ENCODE data around the gene CCL8.
"Not testable (repeated sequence)": the region's sequence is repeated elsewhere in the genome, so short reads cannot be mapped to it uniquely, and the experiment has no call there.

CCL8 gene

DNA sequence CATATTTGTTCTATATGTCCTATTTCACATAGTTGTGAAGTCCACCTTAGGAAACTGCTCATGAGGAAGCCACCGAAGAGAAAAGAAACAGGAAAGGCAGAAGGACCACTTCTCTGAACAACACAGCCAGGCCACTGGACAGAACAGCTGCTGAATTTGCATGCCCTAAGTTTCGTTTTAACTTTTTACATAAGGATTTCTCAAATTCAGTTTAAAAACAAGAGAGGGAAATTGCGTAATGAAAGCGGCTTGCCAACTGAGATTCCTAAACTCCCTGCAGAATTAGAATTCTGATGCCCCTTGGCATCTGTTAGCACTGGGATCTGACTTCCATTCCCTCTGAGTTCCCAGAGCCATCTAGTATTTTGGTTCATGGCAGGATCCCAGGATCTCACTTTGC is 5.0 kb upstream of the CCL8 start:
- no peak for DNase-seq (ENCODE audit: low spot score)

DNA sequence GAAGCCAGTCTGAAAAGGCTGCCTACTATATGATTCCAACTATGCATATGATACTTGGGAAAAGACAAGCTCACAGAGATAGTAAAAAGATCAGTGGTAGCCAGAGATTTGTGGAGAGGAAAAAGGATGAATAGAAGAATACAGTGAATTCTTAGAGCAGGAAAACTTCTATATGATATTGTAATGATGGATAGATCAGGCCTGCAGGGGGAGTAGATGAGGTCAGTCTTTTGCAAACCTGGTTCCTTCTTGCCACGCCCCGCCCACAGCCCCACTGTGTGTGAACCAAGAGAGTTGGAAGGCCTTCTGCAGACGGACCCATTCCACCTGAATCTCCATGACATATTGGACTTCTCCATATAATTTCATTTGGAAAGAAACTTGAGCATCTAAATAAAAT is 761 bp upstream of the CCL8 start:
- DNase-seq (ENCODE audit: low spot score), result peak; percentile 5

DNA sequence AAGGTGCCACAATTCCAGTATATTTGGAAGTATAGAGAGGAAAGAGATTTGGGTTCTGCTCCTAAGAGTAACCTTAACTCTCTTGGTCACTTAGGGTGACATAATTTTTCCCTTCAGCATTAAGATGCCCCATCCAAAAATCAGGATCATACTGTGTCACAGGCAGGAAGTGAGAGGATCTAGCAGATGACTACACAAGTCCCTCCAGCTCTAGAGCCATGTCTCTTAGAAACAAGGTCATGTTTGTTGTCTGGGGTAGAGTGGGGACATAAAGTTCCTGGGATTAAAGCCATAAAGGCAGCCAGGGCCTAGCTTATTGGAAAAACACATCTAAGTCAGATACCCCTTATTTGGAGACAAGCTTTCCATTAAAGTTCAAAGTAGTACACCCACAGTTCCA is 2.7 kb downstream of the CCL8 start:
- no peak for DNase-seq (ENCODE audit: low spot score)

DNA sequence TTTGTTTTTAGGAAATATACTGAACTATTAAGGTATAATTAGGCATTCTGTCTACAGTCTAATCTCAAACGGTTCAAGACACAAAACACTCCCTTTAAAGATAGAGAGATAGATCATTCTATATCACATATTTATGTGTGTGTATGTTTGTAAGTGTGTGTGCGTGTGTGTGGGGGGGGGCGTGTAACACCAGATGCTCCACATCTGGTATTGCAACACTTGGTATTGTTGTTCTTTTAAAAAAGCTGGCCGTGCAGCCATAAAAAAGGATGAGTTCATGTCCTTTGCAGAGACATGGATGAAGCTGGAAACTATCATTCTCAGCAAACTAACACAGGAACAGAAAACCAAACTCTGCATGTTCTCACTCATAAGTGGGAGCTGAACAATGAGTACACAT is 8.3 kb downstream of the CCL8 start:
- DNase-seq (ENCODE audit: low spot score), result not testable (repeated sequence)

DNA sequence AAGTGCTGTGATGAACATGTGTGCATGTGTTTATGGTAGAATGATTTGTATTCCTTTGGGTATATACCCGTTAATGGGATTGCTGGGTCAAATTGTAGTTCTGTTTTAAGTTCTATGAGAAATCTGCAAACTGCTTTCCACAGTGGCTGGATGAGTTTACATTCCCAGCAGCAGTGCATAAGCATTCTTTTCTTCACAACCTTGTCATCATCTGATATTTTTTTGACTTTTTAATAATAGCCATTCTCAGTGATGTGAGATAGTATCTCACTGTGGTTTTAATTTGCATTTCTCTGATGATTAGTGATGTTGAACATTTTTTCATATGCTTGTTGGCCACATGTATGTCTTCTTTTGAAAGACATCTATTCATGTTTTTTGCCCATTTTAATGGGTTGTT is 18.5 kb downstream of the CCL8 start:
- DNase-seq (ENCODE audit: low spot score), result no peak

DNA sequence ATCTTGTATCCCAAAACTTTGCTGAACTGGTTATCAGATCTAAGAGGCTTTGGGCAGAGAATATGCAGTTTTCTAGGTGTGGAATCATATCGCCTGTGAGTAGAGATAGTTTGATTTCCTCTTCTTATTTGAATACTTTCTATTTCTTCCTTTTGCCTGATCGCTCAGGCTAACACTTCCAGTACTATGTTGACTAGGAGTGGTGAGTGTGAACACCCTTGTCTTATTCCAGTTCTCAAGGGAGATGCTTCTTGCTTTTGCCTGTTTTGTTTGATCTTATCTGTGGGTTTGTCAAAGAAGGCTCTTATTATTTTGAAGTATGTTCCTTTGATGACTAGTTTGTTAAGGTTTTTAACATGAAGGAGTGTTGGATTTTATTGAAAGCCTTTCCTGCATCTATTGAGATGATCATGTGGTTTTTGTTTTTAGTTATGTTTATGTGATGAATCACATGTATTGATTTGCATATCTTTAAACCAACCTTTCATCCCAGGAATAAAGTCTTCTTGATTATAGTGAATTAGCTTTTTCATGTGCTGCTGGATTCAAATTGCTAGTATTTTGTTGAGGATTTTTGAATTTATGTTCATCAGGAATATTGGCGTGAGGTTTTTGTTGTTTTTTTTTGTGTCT is 20.0 kb downstream of the CCL8 start:
- DNase-seq (ENCODE audit: low spot score), result no peak

DNA sequence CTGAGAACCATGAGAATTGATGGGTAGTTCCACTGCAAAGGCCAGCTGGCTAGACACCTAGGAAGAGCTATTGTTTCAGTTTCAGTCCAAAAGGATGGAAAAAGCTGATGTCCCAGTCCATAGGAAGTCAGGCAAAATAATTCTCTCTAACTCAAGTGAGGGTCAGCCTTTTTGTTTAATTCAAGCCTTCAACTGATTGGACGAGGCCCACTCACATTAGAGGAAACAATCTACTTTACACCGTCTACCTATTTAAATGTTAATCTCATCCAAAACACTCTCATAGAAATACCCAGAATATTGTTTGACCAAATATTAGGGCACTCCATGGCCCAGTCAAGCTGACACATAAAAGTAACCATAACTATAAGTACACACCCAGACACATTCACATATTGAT is 22.7 kb downstream of the CCL8 start:
- no peak for DNase-seq (ENCODE audit: low spot score)

DNA sequence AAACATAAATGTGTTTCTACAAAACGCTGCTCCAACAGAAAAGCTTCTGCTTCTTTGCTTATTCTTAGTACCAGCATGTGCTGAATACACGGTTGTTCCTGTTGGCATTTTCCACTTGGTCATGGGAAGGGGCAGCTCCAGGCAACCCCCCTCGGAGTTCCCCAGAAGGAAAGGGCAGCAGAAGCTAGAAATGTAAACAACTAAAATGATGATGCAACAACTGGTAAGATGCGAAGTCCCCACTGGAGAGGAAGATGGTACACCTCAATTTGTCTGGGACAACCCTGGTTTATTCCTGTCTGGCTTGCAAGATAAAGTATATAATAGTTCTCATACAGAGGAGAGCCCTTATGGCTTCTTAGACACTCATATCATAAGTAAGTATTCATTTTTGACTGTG is 27.8 kb downstream of the CCL8 start:
- DNase-seq (ENCODE audit: low spot score), result no peak

DNA sequence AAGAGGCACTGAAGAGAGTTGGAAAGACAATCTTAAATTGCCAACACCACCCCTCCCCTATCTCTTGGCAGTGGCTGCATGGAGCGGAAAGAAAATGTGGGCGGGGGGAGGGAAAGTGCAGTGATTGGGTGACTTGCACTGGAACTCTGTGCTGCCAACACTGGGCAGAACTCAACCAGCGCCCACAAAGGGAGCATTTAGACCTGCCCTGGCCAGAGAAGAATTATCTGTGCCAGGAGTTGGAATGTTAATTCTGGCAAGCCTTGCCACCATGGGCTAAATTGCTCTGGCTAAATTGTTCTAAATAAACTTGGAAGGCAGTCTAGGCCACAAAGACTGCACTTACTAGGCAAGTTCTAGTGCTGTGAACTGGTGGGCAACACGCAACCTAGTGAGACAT is 30.5 kb downstream of the CCL8 start:
- no peak for DNase-seq (ENCODE audit: low spot score)

DNA sequence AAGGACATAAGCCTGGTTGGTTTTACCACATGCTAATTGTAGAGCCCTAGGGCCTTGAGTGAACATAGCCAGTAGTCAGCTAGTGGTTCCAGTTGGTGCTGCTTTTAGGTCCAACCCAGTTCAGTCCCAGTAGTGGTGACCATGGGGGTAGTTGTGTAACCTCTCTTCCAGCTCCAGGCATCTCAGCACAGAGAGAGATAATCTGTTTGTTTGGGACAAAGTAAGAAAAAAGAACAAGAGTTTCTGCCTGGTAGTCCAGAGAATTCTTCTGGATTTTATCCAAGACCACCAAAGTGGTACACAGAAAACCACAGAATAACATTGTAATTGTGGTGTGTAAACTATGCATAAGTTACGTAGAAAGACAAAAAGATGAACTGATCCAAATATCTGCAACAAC is 31.9 kb downstream of the CCL8 start:
- DNase-seq (ENCODE audit: low spot score), result no peak

DNA sequence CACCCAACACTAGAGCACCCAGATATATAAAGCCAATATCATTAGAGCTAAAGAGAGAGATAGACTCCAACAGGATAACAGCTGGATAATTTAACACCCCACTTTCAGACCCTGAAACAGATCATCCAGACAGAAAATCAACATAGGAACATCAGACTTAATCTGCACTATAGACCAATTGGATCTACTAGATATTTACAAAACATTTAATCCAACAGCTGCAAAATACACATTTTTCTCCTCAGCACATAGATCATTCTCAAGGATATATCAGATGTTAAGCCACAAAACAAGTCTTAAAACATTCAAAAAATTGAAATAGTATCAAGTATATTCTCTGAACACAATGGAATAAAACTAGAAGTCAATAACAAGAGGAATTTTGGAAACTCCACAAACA is 33.0 kb downstream of the CCL8 start:
- no peak for DNase-seq (ENCODE audit: low spot score)

DNA sequence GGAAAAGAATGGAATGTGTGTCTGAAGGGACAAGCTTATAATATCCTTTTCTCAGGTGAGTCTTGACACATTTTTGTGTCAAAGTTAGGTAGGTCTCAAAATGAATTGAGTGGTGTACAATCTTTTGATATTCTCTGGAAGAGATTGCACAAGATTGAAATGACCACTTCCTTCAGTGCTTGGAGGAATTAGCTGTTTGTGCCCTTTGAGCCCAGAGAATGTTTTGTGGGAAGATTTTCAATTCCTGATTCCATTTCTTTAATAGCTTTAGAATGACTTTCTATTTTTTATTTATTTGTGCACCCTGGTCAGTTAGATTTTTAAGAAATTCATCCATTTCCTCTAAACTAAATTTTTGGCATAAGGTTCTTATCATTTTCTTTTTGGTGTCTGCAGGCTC is 35.4 kb downstream of the CCL8 start:
- no peak for DNase-seq (ENCODE audit: low spot score)

DNA sequence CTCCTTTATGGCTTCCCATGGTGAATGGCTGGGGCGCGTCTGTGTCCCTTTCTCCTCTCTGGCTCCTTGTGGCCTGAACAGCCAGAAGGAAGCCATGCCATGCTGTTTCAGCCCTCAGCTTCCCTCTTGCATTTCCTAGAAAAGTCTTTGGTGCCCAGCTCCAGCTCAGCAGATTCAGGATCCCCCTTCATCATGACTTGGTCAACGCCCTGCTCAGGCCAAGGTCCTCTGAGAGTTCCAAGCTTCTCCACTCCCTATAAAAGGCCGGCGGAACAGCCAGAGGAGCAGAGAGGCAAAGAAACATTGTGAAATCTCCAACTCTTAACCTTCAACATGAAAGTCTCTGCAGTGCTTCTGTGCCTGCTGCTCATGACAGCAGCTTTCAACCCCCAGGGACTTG is 37.0 kb downstream of the CCL8 start, which contains the start of gene CCL13:
Gene CCL13 (plus strand): TSS at position 287 of the 400 bp plus-strand sequence. CDS start 47 bp downstream, at position 334.
- DNase-seq (ENCODE audit: low spot score), result no peak

DNA sequence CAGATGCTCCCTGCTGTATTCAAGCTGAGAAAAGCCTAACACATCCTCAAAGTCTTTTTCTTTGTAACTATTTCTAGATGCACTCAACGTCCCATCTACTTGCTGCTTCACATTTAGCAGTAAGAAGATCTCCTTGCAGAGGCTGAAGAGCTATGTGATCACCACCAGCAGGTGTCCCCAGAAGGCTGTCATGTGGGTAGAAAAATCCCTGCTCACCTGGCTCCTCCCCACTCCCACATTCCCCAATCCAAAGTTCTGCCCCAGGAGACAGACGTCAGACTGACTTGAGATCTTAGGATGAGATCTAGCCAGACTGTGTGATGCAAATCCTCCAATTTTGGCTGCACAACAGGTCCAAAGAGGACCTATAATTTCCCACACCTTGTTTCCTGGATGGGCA is 38.2 kb downstream of the CCL8 start:
- no peak for DNase-seq (ENCODE audit: low spot score)

DNA sequence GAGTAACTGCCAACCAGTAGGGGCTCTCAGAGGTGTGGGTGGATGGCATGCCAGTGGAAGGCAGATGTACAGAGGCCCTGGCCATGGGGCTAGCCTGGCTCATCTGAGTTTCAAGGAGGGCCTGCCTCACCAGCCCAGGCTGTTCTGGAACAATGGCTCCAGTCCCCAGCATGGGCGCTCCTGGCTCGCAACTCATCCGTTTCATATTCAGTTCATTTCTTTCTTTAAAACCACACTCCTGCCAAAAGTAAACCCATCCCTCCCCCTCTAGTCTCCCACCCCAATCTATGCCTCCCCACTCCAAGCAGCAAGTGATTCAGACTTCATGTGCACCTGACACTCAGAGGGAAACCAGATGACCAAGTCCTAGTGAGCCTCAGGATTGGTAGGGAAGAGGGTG is 39.4 kb downstream of the CCL8 start:
- DNase-seq (ENCODE audit: low spot score), result no peak

DNA sequence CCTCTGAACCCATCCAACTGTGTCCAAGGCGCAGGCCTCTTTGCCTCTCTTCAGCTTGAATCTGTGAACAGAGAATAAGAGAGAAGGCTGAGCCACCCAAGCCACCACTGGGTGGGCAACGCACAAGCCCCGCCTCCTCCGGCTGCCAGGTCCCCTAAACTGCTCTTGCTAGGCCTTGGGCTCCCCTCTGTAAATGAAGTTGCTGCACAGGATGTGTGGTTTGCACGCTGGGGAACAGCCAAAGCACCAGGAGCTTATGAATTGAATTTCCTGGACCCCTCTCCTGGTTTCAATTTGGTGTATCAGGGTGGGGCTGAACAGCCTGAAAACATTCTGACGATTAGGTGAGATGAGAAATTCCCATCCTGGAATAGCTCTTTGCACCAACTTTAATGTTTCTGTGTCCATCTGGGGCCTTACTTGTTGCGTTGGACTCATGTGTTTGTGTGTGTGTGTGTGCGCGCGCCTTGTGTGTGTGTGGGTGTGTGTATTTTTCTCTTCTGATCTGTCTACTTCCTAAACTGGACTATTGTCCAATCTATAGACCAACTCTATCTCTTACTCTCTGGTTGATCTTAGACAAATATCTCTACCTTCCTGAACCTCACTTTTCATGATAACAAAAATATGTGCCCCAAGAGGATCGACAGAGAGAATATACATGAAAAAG is 41.5 kb downstream of the CCL8 start:
- DNase-seq (ENCODE audit: low spot score), result no peak

DNA sequence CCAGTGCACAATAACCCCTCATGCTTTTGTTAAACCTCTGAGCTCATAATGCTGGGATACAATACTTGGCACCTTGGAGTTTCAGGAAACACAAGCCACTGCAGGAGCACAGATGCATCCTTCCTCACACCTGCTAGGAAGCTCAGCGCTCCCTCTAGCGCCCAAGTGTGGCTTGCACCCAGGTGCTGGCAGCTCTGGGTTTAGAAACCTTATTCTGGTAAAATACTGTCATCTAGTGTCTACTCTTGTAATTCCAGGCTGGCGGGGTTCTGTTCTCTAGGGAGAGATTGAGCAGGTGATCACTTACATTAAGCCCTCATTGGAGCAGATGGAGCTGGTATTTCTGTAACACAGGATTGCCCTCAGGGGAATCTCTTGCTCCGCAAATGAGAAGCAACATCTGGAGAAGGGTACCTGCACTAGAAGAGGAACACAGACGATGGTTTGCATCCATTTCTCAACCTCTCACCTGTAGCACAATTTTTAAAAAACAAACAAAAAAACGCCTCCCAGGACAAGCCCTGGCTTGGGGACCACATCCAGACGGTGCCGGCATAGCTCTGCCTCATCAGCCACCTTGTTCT is 42.3 kb downstream of the CCL8 start:
- peak; percentile 89 for DNase-seq (ENCODE audit: low spot score)

DNA sequence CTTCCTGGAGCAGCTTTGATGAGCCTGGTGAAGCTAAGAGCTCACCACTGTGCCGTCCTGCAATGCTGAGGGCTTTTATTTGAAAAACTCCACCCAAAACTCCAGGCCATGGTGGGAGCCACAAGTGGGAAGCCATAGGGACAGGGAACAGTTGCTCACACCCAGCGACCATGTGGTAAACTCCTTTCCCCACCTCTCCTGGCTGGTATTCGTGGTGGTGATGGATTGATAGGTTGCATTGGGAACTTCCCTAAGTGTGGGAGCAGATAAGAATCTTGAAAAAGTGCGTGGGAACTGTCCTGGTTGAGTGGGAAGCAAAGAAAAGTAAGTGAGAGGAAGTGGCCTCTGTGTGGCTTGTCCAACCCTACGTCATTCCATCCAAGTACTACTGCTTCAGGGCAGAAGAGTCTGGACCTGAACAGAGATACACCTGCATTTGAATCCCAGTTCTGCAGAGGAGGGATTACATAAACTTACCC is 44.0 kb downstream of the CCL8 start, which contains the start of gene CCL1:
Gene CCL1 (minus strand): TSS at position 51 of the 479 bp plus-strand sequence. CDS start 72 bp downstream, outside the sequence.
- DNase-seq (ENCODE audit: low spot score), result no peak

DNA sequence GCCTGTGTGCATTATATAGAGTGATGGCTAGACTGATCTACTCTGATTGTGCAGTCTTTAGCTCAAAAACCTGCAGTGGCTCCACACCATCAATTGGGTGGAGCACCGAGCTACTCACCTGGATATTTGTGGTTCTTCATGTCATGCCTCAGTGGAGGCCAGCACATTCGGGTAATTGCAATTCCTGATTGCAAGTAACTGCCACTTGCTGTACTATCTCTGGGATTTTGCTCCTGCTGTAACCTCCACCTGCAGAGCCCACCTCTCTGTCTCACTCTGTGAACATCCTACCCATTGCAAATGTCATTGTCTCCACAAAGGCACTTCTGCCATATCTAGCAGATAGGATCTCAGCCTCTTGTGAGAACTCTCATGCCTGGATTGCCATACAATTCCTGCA is 45.5 kb downstream of the CCL8 start:
- no peak for DNase-seq (ENCODE audit: low spot score)

DNA sequence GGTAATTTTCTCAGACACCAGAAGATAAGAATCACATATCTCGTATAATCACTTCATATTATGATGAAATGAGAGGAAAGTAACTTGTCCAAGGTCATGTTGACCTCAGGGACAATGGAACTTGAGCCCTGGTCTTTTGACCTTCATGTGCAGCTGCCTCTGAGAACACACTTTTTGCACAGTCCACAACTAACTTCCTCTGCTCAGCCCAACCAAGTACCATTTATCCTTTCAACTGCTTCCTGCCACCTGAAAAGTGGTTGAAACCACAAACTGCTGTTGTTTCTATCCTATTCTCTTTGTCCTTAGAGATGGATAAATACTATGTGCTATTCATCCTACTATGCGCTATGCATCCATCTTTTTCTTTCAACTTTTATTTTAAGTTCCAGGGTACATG is 46.1 kb downstream of the CCL8 start:
- DNase-seq (ENCODE audit: low spot score), result no peak

DNA sequence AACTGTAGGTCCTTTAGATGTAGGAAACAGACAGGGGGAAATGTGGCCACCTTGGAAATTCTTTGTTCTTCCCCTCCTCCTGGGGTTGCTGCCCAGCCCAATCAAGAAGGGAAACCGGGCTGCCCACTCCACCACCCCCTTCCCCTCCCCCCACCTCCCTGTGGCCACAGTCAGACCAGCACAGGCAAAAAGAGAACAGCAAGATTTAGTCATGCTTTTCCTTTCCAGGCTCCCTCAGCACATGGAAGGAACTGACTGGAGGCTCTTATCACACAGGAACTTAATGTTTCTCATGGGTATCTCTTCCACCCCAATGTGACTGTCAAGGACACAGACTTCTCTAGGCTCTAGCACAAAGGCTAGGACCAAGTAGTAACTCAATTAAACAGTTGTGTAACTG is 46.8 kb downstream of the CCL8 start:
- DNase-seq (ENCODE audit: low spot score), result no peak

DNA sequence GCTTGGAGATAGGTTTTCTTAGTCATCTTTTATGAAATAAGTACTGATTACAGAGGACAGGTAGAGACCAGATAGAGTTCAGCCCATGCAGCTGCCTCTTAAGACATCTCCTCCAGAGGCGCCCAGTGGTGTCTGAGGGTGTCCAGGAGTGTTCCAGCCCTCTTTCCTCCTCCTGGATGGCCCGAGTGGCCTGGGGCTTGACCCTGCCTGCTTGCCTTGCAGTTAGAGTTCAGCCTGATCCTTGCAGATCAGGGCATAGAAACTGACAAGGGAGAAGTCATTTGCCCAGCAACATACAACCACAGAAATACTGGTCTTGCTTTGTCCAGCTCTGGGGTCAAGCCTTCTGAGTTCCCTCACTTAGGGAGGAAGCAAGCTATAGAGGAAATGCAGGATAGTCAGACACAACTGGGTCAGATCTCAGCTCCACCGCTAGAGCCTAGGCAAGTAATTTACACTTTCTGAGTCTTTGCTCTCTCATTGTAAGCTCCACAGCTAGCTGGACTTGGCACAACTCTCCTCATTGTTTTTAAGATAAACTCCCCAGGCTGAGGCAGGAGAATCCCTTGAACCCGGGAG is 47.4 kb downstream of the CCL8 start:
- no peak for DNase-seq (ENCODE audit: low spot score)
